H1 (cell line): ENCODE results near the gene HTR3A. TPM values are rescaled to one million over a fixed set of nuclear protein-coding genes. Genes with fewer than 3 reads are reported as not detected.

Source experiments
- CTCF ChIA-PET: fragments of 300-600 bp; sonication (Branson Sonifier 250); formaldehyde crosslinking; loops from one replicate; lab custom pipeline; 2021; ENCODE audit not compliant: partially characterized antibody; lab: Charles Lee
- POLR2A ChIA-PET: fragments of 300-600 bp; sonication (Branson Sonifier 250); formaldehyde crosslinking; loops from one replicate; lab custom pipeline; 2021; ENCODE audit warnings: inconsistent platforms; ENCODE audit not compliant: partially characterized antibody; lab: Charles Lee
- DNase-seq, 2 experiments: peaks; one replicate each; pipeline versions ENCODE4 v3.0.0 to v3.0.0-alpha.2; 2010 to 2022; ENCODE audit warnings: low spot score in 2 of 2, low read depth in 1 of 2, mixed read lengths in 1 of 2
- FAIRE-seq: peaks from 2 replicates; lab custom pipeline; 2011; peaks lifted over from hg19 to GRCh38; lab: Jason Lieb, UNC
- H2AFZ ChIP-seq: 2 replicates; pipeline ENCODE4 v1.8.1; 2012; ENCODE audit warnings: low read length, inconsistent platforms
- H2AK5ac ChIP-seq: 2 replicates; pipeline ENCODE4 v1.6.1; 2013; ENCODE audit warnings: low read depth, low read length
- H2BK120ac ChIP-seq: replicated peaks from 2 replicates; pipeline ENCODE3; 2013; ENCODE audit warnings: low read depth, low read length, inconsistent platforms
- H2BK12ac ChIP-seq: 2 replicates; pipeline ENCODE4 v1.6.1; 2013; ENCODE audit warnings: low read depth, low read length
- H2BK15ac ChIP-seq: 2 replicates; pipeline ENCODE4 v1.6.1; 2013; ENCODE audit warnings: low read length
- H2BK20ac ChIP-seq: 2 replicates; pipeline ENCODE4 v1.6.1; 2013; ENCODE audit warnings: low read length
- H2BK5ac ChIP-seq: 2 replicates; pipeline ENCODE4 v1.6.1; 2013; ENCODE audit warnings: low read depth, low read length
- H3K14ac ChIP-seq: 2 replicates; pipeline ENCODE4 v1.6.1; 2013; ENCODE audit warnings: inconsistent platforms; ENCODE audit not compliant: insufficient read length
- H3K18ac ChIP-seq: 2 replicates; pipeline ENCODE4 v1.6.1; 2013; ENCODE audit warnings: low read length; ENCODE audit errors: extremely low read depth
- H3K23ac ChIP-seq: 2 replicates; pipeline ENCODE4 v1.6.1; 2013; ENCODE audit warnings: inconsistent platforms; ENCODE audit not compliant: insufficient read length
- H3K23me2 ChIP-seq: 2 replicates; pipeline ENCODE4 v1.6.1; 2013; ENCODE audit warnings: low read depth, low read length
- H3K27ac ChIP-seq: 2 replicates; pipeline ENCODE4 v1.6.1; 2011; ENCODE audit warnings: low read depth, low read length, inconsistent platforms
- H3K27me3 ChIP-seq, 4 experiments: replicated peaks in 1 of 4; 1 replicate in 1 of 4; 2 replicates in 3 of 4; pipeline versions ENCODE4 v1.6.1 to v1.8.1; 2011 to 2013; ENCODE audit warnings: low read length in 3 of 4, mild to moderate bottlenecking in 3 of 4, inconsistent platforms in 2 of 4, mixed read lengths in 2 of 4, moderate library complexity in 1 of 4; ENCODE audit not compliant: control insufficient read depth in 3 of 4, insufficient read depth in 3 of 4; ENCODE audit errors: extremely low read depth in 1 of 4
- H3K36me3 ChIP-seq, 4 experiments: 2 replicates each; pipeline versions ENCODE4 v1.6.1 to v1.8.1; 2011 to 2013; ENCODE audit warnings: mild to moderate bottlenecking in 4 of 4, low read length in 3 of 4, moderate library complexity in 2 of 4, control low read depth in 1 of 4, inconsistent platforms in 1 of 4; ENCODE audit not compliant: insufficient read depth in 4 of 4, control insufficient read depth in 2 of 4
- H3K4ac ChIP-seq: replicated peaks from 2 replicates; pipeline ENCODE3; 2013; ENCODE audit warnings: low read length, low read depth, mixed read lengths, inconsistent platforms; ENCODE audit not compliant: insufficient read length
- H3K4me1 ChIP-seq, 4 experiments: replicated peaks in 1 of 4; 1 replicate in 1 of 4; 2 replicates in 3 of 4; pipeline versions ENCODE4 v1.6.1 to v1.8.1; 2011 to 2013; ENCODE audit warnings: low read length in 3 of 4, inconsistent platforms in 2 of 4, mixed read lengths in 1 of 4; ENCODE audit not compliant: insufficient read depth in 4 of 4, control insufficient read depth in 3 of 4
- H3K4me2 ChIP-seq, 2 experiments: 2 replicates each; pipeline versions ENCODE4 v1.6.1 to v1.8.1; 2011 to 2013; ENCODE audit warnings: low read depth in 2 of 2, low read length in 2 of 2, control low read depth in 1 of 2, inconsistent platforms in 1 of 2, mild to moderate bottlenecking in 1 of 2; ENCODE audit not compliant: insufficient read depth in 1 of 2
- H3K4me3 ChIP-seq, 4 experiments: fragments of 200-600, 300-600 bp in 1 of 4; sonication (generic), shearing (Covaris generic), sonication (Bioruptor Twin) in 1 of 4; 2 replicates each; pipeline versions ENCODE4 v1.5.1 to v1.8.1; 2011 to 2016; ENCODE audit warnings: low read length in 4 of 4, low read depth in 3 of 4, control low read depth in 2 of 4, inconsistent platforms in 2 of 4, mild to moderate bottlenecking in 2 of 4, mixed read lengths in 1 of 4, moderate library complexity in 1 of 4; ENCODE audit not compliant: insufficient read depth in 2 of 4; ENCODE audit errors: extremely low read depth in 1 of 4
- H3K56ac ChIP-seq: replicated peaks from 2 replicates; pipeline ENCODE3; 2013; ENCODE audit warnings: low read depth, mild to moderate bottlenecking, mixed read lengths, low read length, inconsistent platforms; ENCODE audit not compliant: insufficient read length
- H3K79me1 ChIP-seq: 2 replicates; pipeline ENCODE4 v1.6.1; 2013; ENCODE audit warnings: low read depth, low read length, control low read depth
- H3K79me2 ChIP-seq, 2 experiments: 2 replicates each; pipeline versions ENCODE4 v1.6.1 to v1.8.1; 2012 to 2013; ENCODE audit warnings: low read length in 2 of 2, mild to moderate bottlenecking in 2 of 2, inconsistent platforms in 1 of 2; ENCODE audit not compliant: insufficient read depth in 2 of 2, control insufficient read depth in 1 of 2
- H3K9ac ChIP-seq, 4 experiments: replicated peaks in 1 of 4; 1 replicate in 1 of 4; 2 replicates in 3 of 4; pipeline versions ENCODE4 v1.6.1 to v1.8.1; 2011 to 2013; ENCODE audit warnings: low read depth in 3 of 4, low read length in 3 of 4, control low read depth in 2 of 4, mild to moderate bottlenecking in 2 of 4, moderate library complexity in 2 of 4, inconsistent platforms in 1 of 4; ENCODE audit errors: extremely low read depth in 1 of 4
- H3K9me3 ChIP-seq, 2 experiments: 2 replicates each; pipeline versions ENCODE4 v1.6.1 to v1.8.1; 2012 to 2013; ENCODE audit warnings: mild to moderate bottlenecking in 2 of 2, moderate library complexity in 2 of 2, control low read depth in 1 of 2, inconsistent platforms in 1 of 2, low read depth in 1 of 2, low read length in 1 of 2, mixed read lengths in 1 of 2; ENCODE audit not compliant: insufficient read depth in 2 of 2
- H4K20me1 ChIP-seq, 2 experiments: replicated peaks in 1 of 2; 2 replicates each; pipeline versions ENCODE3 to v1.8.1; 2011 to 2013; ENCODE audit warnings: inconsistent platforms in 2 of 2, low read length in 2 of 2, mild to moderate bottlenecking in 1 of 2; ENCODE audit not compliant: insufficient read depth in 2 of 2, control insufficient read depth in 1 of 2
- H4K5ac ChIP-seq: 2 replicates; pipeline ENCODE4 v1.6.1; 2013; ENCODE audit warnings: low read length, low read depth, mixed read lengths, inconsistent platforms; ENCODE audit not compliant: insufficient read length
- H4K8ac ChIP-seq: 2 replicates; pipeline ENCODE4 v1.8.0; 2013; ENCODE audit warnings: mild to moderate bottlenecking, moderate library complexity, low read length, inconsistent platforms; ENCODE audit not compliant: insufficient read depth; ENCODE audit errors: extremely low read depth
- H4K91ac ChIP-seq: replicated peaks from 2 replicates; pipeline ENCODE3; 2013; ENCODE audit warnings: low read length, mixed read lengths, inconsistent platforms; ENCODE audit not compliant: insufficient read length
- ATF2 ChIP-seq: IDR thresholded peaks from 2 replicates; pipeline ENCODE4 v1.6.1; 2012; ENCODE audit warnings: low read length, inconsistent platforms
- BCL11A ChIP-seq, 2 experiments: IDR thresholded peaks; one replicate each; pipeline ENCODE4 v1.6.1; 2011; ENCODE audit warnings: low read depth in 2 of 2, low read length in 2 of 2, mild to moderate bottlenecking in 2 of 2
- CBX5 ChIP-seq: fragments of 300-800, 300-1000 bp; sonication (generic); IDR thresholded peaks from 2 replicates; pipeline ENCODE4 v1.7.1; 2016; ENCODE audit warnings: antibody characterized with exemption, low read length, low read depth
- EP300 ChIP-seq, 2 experiments: IDR thresholded peaks; 1 replicate in 1 of 2; 2 replicates in 1 of 2; pipeline ENCODE4 v1.6.1; 2011 to 2012; ENCODE audit warnings: low read depth in 2 of 2, low read length in 2 of 2, mild to moderate bottlenecking in 2 of 2, borderline replicate concordance in 1 of 2, inconsistent platforms in 1 of 2, moderate library complexity in 1 of 2
- GABPA ChIP-seq: IDR thresholded peaks from 2 replicates; pipeline ENCODE4 v1.6.1; 2011; ENCODE audit warnings: mild to moderate bottlenecking, low read length, moderate library complexity, borderline replicate concordance; ENCODE audit not compliant: insufficient read depth
- JUND ChIP-seq: IDR thresholded peaks from 2 replicates; pipeline ENCODE4 v1.6.1; 2011; ENCODE audit warnings: mild to moderate bottlenecking, improper control_type of control experiment, low read length
- POLR2A ChIP-seq, 2 experiments: IDR thresholded peaks; 1 replicate in 1 of 2; 2 replicates in 1 of 2; pipeline ENCODE4 v1.6.1; 2011; ENCODE audit warnings: low read depth in 2 of 2, low read length in 2 of 2, mild to moderate bottlenecking in 2 of 2; ENCODE audit errors: control extremely low read depth in 1 of 2
- POU5F1 ChIP-seq: IDR thresholded peaks from 2 replicates; pipeline ENCODE4 v1.6.1; 2011; ENCODE audit warnings: low read depth, mild to moderate bottlenecking, low read length, moderate library complexity
- SRF ChIP-seq: IDR thresholded peaks from 2 replicates; pipeline ENCODE4 v1.6.1; 2011; ENCODE audit warnings: mild to moderate bottlenecking, low read depth, low read length, moderate library complexity
- ZNF274 ChIP-seq: IDR thresholded peaks from 2 replicates; pipeline ENCODE4 v1.7.0; 2012; ENCODE audit warnings: low read length, borderline replicate concordance; ENCODE audit errors: extremely low read depth
- WGBS, 2 experiments: shearing (Covaris generic) in 1 of 2; methylation state at CpG; one replicate each; pipeline versions ENCODE4 v1.1.6 to v1.1.7; 2013 to 2015; ENCODE audit warnings: low lambda C conversion rate in 2 of 2, mixed read lengths in 2 of 2, inconsistent platforms in 1 of 2, low coverage in 1 of 2, missing lambda C conversion rate in 1 of 2; ENCODE audit not compliant: insufficient replicate concordance in 2 of 2, insufficient coverage in 1 of 2, insufficient read length in 1 of 2; ENCODE audit errors: extremely low coverage in 1 of 2, missing lambda C conversion rate in 1 of 2; 5-methylcytosine and 5-hydroxymethylcytosine counted together
- polyA plus RNA-seq, 7 experiments: library from polyadenylated mRNA; depleted of rRNA in 3 of 7; stranded (reverse) in 5 of 7; unstranded in 2 of 7; fragments of >200 nt in 5 of 7; fragments of 200-250 nt in 2 of 7; gene quantifications; 1 replicate in 5 of 7; 2 replicates in 1 of 7; 4 replicates in 1 of 7; pipeline versions ENCODE4 v1.2.1 to v1.2.3, GENCODE V29; 2011 to 2013; ENCODE audit warnings: missing spikeins in 2 of 7, mixed read lengths in 2 of 7
- total RNA-seq: library from RNA; stranded (reverse); fragmentation: NEBNext Ultra II Directional; extraction: Animal tissue kit (Norgen Biotek cat#: 25700); gene quantifications from 2 replicates; pipeline ENCODE4 v1.2.1, GENCODE V29; 2021

The HTR3A gene
- total and polyA plus RNA-seq, 2 of the 8 experiments (the other 6 are each of a cell fraction or from before 2014, with no cell fraction given): 7.5 to 8.9 TPM

- no peaks in the 10 kb centered on the region for H3K79me2 ChIP-seq
- no peak overlapping the region for H3K14ac ChIP-seq
- no peak overlapping the region for H3K56ac ChIP-seq
- peaks cover 0 to 3% (median 0%) of the 10 kb centered on the region in 4 experiments; a peak in 1 of 7 replicates for H3K27me3 ChIP-seq
- no peaks in the 10 kb centered on the region for H3K79me1 ChIP-seq
- no peak overlapping the region for H3K18ac ChIP-seq
- H2AFZ ChIP-seq: no peak overlapping the region
- H3K9ac ChIP-seq: no peak overlapping the region
- no peak overlapping the region for H4K8ac ChIP-seq
- H3K4me2 ChIP-seq: no peak overlapping the region
- H2BK12ac ChIP-seq: no peak overlapping the region
- no peaks in the 10 kb centered on the region for H3K9me3 ChIP-seq
- no peak overlapping the region for H2AK5ac ChIP-seq
- H4K5ac ChIP-seq: no peak overlapping the region
- no peak overlapping the region for H3K4ac ChIP-seq
- DNase-seq (no peak), FAIRE-seq (no peak)
- POLR2A ChIA-PET: interaction anchor here (0.8 kb wide), 1 partner anchor 8 kb away, joined by 3 read pairs; no protein-coding TSS in a partner anchor
- no peaks in the 10 kb centered on the region for H3K36me3 ChIP-seq
- no peak overlapping the region for H3K23ac ChIP-seq
- H2BK20ac ChIP-seq: no peak overlapping the region
- no peak for TF ChIP-seq ZNF274
- TF ChIP-seq SRF: no peak
- no peak for TF ChIP-seq EP300 (IDR thresholded peaks at IDR 0.05; ENCODE audit: borderline replicate concordance in 1 of 2, low read depth in 2 of 2, low read length in 2 of 2)
- TF ChIP-seq JUND: no peak
- no peak for TF ChIP-seq POU5F1
- no peak for TF ChIP-seq ATF2
- TF ChIP-seq CBX5: no peak
- TF ChIP-seq BCL11A (IDR thresholded peaks at IDR 0.05; ENCODE audit: low read depth in 2 of 2, low read length in 2 of 2): no peak
- TF ChIP-seq POLR2A (IDR thresholded peaks at IDR 0.05; ENCODE audit: control extremely low read depth in 1 of 2, low read depth in 2 of 2, low read length in 2 of 2): no peak
- no peak for TF ChIP-seq GABPA
- no peaks in the 10 kb centered on the region for H4K20me1 ChIP-seq
- CTCF ChIA-PET: interaction anchor here (1.1 to 2.3 kb wide), 8 partner anchors 12 to 282 kb away, joined by 3 to 13 read pairs (median 6); no protein-coding TSS in a partner anchor
- H2BK5ac ChIP-seq: no peak overlapping the region
- WGBS, 2 experiments: 93% methylated on average over 1 of the region's 1 CpG; no CpG with 5 or more reads in 1 of the 2 experiments
- peaks cover 6% of the 10 kb centered on the region for H3K23me2 ChIP-seq
- H2BK120ac ChIP-seq: no peak overlapping the region
- H3K27ac ChIP-seq: no peak overlapping the region
- no peak overlapping the region for H3K4me3 ChIP-seq
- no peak overlapping the region for H2BK15ac ChIP-seq
- H3K4me1 ChIP-seq: peaks cover 0 to 14% (median 12%) of the 10 kb centered on the region in 4 experiments; a peak in 6 of 7 replicates
- H4K91ac ChIP-seq: no peak overlapping the region
Observed at GRCh38 chr11:113979431-113979830, 4.5 kb downstream of the HTR3A start.
